ENCODE measurements around the gene GGACT. TPM values are rescaled to one million over a fixed set of nuclear protein-coding genes. Genes with fewer than 3 reads are reported as not detected.
A peak's percentile ranks its signal among the peaks of the same experiment; 100 is the strongest.

The GGACT gene
- total RNA-seq, 3 donors from 2014 or later: 4.8 to 9.2 (median 7.8) TPM

- Histone ChIP-seq H3K4me3 (no peak overlapping the region), H3K4me1 (ENCODE audit: low read depth) (no peaks in the 10 kb centered on the region), H3K36me3 (ENCODE audit: low read depth) (no peaks in the 10 kb centered on the region), H3K9me3 (no peaks in the 10 kb centered on the region)
- DNase-seq: no peak
- no peak for TF ChIP-seq CTCF (IDR thresholded peaks at IDR 0.05)
- no peak for ATAC-seq
- intact Hi-C loops (cut with DNase I, micrococcal nuclease): no loop called here
Measured at GRCh38 chr13:100535426-100536135, 53.0 kb downstream of the GGACT start.

DNA sequence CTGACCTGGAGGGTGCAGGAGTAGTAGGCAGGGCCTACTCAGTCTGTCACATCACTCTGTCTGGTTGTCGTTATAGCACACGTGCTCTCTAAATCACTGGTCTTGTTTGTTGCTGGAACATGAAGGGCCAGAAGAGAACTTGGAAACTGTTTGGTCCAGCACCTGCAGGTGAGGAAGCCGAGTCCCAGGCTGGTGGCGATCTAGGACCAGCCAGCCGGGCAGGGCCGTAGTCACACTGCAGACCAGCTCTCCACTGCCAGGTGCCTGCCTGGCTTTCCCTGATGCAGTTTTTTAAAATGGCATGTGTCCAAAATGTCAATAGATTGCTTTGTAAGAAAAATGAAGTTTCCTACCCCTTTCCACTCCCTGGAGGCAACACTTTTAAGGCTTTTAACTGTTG lies 53.7 kb downstream of the GGACT start:
- no peaks in the 10 kb centered on the region for H3K36me3 ChIP-seq (ENCODE audit: low read depth)
- H3K4me1 ChIP-seq (ENCODE audit: low read depth): no peaks in the 10 kb centered on the region
- ATAC-seq: no peak
- no peak overlapping the region for H3K4me3 ChIP-seq
- intact Hi-C loops (cut with DNase I, micrococcal nuclease): no loop called here
- TF ChIP-seq CTCF (IDR thresholded peaks at IDR 0.05): no peak
- H3K9me3 ChIP-seq: no peaks in the 10 kb centered on the region
- DNase-seq: no peak

DNA sequence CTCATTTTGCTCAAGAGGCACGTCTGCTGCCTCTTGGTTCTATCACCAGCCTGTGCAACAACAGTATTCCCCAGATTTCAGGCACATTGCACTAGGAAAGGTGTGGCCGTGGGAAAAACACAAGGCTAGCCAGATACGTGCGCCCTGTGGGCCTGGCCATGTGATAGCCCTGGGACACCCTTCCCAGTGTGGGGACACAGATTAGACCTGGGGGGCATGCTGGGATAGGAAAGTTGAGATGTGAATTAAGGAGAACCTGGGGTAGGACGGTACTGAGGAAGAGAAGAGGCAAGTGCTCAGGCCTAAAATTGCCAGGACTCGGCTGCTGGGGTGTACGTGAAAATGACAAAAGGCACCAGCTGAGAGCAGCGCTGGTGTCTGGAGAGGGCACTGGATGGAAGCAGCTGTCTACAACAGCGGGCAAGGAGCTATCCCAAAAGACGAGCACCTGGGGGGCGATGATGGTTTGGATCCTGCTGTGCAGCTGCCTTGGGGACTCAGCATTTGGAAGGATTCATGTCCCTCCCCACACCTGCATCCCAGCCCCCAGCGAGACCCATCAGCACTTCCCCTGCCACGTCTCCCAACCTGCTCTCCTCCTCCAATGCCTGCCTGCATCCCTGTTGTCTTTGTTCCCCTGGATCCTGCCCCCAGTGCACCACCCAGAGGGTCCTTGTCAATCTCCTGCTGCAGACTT lies 54.3 kb downstream of the GGACT start:
- intact Hi-C loops (cut with DNase I, micrococcal nuclease): no loop called here
- TF ChIP-seq CTCF (IDR thresholded peaks at IDR 0.05): no peak
- ATAC-seq: no peak
- Histone ChIP-seq H3K4me3 (no peak overlapping the region), H3K4me1 (ENCODE audit: low read depth) (no peaks in the 10 kb centered on the region), H3K36me3 (ENCODE audit: low read depth) (no peaks in the 10 kb centered on the region), H3K9me3 (no peaks in the 10 kb centered on the region)
- no peak for DNase-seq

GRCh38 chr13:100533588-100534041 lies 55.0 kb downstream of the GGACT start:
- intact Hi-C loops (cut with DNase I, micrococcal nuclease): no loop called here
- TF ChIP-seq CTCF (IDR thresholded peaks at IDR 0.05): no peak

GRCh38 chr13:100532836-100533435 lies 55.7 kb downstream of the GGACT start:
- intact Hi-C loops (cut with DNase I, micrococcal nuclease): no loop called here
- no peaks in the 10 kb centered on the region for H3K4me1 ChIP-seq (ENCODE audit: low read depth)
- no peak overlapping the region for H3K4me3 ChIP-seq
- H3K9me3 ChIP-seq: no peaks in the 10 kb centered on the region
- DNase-seq (no peak), ATAC-seq (no peak)
- no peaks in the 10 kb centered on the region for H3K36me3 ChIP-seq (ENCODE audit: low read depth)
- no peak for TF ChIP-seq CTCF (IDR thresholded peaks at IDR 0.05)

More at GRCh38 chr13:100533588-100534041, 55.0 kb downstream of the GGACT start:
- Histone ChIP-seq H3K4me3 (no peak overlapping the region), H3K9me3 (no peaks in the 10 kb centered on the region), H3K4me1 (ENCODE audit: low read depth) (no peaks in the 10 kb centered on the region), H3K36me3 (ENCODE audit: low read depth) (no peaks in the 10 kb centered on the region)
- DNase-seq (peak in 1 of 3 donors; percentile 36), ATAC-seq (no peak)
